GM12873 (cell line): ENCODE results near the gene SIAH1.

Source experiments
- TF ChIP-seq, protein P1 (sequence below): IDR thresholded peaks from 2 replicates; pipeline ENCODE4 v1.5.1; 2012; ENCODE audit warnings: low read depth, mild to moderate bottlenecking, moderate library complexity, low read length, control low read depth; ENCODE audit not compliant: insufficient read depth; ENCODE audit errors: missing control alignments

The SIAH1 gene, protein sequence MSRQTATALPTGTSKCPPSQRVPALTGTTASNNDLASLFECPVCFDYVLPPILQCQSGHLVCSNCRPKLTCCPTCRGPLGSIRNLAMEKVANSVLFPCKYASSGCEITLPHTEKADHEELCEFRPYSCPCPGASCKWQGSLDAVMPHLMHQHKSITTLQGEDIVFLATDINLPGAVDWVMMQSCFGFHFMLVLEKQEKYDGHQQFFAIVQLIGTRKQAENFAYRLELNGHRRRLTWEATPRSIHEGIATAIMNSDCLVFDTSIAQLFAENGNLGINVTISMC

DNA sequence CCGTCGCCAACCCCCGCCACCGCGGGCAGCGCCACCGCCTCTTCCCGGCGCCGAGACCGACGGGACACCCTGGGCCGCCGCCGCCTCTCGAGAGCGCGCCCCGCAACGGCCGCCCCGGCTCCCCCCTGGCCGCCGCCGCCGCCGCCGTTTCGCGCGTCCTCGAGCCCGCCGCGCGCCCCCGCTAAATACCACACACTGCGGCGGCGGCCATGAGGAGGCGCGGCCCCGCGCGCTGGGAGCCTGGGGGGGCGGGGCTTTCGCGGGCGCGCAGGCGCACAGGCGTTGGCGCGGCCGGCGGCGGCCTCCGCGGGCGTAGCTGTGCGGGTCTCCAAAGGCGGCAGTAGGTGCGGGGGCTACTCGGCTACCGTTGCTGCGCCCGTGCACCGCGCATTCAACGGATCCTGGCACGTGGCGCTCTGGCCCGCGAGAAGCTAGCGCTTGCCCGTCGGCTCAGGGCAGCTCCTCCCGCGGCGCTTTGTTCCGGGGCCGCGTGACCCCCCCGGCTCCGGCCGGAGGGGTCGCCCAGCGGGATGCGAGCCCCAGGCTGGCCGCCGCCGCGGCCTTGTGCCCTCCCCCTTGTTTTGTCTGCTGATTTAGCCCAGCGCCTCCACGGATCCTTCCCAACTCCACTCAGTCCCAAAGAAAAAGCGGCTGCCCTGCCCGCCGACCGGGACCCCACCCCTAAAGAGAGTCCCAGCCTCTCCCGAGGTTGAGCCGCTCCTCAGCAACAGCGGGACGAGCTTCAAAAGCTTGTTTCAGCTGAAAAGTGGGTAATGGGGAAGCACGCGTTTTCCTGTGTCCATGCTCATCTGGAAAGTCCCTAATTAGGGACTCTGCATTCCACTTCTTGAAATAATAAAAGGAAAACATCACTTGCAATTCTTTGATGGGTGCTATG is at the start of gene SIAH1:
TSS of gene SIAH1 (minus strand) at position 161 of the 898 bp plus-strand sequence. CDS start 22,985 bp downstream, outside the sequence.
- TF ChIP-seq, protein P1, sequence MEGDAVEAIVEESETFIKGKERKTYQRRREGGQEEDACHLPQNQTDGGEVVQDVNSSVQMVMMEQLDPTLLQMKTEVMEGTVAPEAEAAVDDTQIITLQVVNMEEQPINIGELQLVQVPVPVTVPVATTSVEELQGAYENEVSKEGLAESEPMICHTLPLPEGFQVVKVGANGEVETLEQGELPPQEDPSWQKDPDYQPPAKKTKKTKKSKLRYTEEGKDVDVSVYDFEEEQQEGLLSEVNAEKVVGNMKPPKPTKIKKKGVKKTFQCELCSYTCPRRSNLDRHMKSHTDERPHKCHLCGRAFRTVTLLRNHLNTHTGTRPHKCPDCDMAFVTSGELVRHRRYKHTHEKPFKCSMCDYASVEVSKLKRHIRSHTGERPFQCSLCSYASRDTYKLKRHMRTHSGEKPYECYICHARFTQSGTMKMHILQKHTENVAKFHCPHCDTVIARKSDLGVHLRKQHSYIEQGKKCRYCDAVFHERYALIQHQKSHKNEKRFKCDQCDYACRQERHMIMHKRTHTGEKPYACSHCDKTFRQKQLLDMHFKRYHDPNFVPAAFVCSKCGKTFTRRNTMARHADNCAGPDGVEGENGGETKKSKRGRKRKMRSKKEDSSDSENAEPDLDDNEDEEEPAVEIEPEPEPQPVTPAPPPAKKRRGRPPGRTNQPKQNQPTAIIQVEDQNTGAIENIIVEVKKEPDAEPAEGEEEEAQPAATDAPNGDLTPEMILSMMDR = no peak

DNA sequence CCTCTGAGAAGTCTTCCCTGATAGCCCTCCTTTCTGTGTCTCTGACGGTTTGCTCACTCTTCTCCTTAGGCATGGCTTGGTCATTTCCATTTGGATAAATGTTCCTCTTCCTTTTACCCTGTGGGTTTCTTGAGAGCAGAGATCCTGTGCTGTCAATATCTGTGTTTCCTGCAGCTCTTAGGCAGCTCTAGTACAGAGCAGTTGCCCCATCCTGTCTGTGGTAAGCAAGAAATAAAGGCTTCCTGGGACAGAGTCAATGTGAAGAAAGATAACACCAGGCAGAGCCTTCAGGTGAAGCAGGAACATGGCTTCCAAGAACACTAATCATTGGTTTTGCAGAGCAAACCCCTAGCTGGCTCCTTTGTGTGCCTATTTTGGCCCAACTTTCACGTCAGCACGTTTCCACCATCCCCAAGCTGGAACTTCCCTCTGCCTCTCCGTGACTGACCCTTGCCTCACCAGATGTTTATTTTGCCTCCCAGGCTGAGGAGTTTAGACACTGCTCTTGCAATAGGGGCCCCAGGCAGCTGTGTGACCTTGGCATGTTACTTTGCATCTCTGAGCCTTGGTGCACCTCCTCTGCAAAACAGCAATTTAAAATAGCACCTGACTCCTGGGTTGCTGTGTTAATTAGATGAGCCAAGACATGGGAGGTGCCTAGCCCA is 49.6 kb upstream of the SIAH1 start:
- TF ChIP-seq, protein P1 = no peak

DNA sequence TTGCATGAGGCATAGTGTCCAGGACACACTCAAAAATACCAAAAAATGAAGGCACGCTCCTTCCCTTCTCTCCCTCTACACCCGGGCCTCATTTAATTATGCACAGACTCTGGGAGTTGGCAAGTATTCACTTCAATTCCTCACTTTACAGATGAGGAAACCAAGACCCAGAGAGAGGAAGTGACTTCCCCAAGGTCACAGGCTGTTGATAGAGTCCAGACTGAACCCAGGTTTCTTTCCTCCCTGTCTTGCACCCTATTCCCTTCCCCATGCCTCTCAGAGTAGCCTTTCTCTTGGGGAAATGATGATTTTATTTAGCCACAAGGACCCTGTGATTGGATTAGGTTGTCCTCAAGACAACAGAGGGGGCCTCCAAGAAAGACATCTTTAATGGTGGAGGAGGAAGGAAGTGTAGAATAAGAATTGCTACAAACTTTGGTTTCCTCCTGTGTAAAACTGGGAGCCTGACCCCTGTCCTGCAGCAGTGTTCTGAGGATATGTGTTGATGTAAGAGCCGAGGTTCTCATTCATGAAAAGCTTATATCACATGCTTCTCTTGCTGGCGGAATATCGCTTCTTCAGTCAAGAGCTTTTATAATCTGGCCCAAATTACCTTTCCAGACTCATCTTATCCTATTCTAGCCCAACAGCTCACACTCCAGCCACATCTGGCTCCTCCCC is 48.8 kb upstream of the SIAH1 start:
- TF ChIP-seq, protein P1 = no peak

DNA sequence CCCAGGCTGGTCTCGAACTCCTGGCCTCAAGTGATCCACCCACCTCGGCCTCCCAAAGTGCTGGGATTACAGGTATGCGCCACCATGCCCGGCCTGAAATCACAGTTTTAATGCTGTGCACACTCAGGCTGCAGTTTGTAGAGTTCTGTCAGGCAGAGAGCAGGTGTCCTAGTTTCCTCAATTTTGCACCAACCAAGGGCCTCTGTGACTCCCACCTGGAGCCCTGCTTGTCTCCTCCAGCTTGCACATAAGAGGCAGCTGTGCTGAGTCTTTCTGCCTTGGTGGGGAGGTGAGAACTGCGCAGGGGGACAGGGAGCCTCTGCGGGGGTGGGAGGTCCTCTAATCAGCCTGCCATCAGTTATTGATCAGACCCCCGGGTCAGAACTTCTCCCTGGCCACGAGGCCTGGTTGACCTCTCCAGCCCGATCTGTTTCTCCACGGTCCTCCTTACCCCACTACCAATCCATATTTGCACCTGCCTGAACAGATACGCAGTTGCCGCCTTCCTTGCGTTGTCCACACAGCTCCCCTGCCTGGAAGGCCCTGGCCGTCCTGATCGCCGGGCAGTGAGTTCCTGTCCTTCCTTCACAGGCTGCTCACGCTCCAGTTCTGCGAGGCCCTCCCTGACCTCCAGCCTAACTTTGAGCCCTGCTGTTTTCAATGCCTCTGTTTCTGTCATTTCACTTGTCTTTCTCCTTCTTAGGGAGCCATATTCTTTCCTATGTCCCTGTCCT is 48.1 kb upstream of the SIAH1 start:
- TF ChIP-seq, protein P1 = no peak

DNA sequence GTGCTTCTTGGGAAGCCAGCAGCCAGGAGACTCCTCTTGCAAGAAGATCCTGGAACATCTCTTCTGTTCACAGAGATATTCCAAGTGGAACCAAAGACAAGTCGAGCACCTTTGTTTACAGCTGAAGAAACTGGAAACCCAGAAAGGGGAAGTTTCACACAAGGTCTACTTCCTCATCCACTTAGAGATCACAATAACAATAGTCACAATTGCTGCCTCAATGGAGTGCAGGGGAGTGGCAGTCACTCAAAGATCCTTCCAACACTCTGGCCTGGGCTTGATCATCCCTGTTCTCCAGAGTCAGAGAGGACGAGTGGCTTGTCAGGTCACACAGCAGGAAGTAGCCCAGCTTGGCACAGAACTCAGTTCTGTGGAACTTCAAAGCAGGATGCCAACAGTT is 46.9 kb upstream of the SIAH1 start:
- TF ChIP-seq, protein P1 = no peak

DNA sequence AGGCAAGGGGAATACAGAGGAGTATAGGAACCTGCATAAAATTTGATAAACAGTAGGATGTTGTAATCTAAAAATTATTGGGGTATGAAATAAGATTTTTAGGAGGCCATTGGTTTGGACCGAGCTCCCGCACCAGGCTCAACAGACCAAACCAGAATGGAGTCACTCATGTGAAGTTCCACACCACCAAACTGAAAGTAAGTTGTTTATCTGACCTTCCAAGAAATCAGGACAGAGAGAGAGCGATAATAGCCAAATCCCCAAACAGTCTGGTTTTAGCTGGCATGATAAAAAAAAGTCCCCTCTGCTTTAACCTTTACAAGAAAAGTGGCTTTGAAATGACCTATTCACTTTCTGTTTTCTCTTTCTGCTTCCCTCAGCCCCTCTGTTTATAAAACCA is 45.7 kb upstream of the SIAH1 start:
- TF ChIP-seq, protein P1 = no peak
